IMR-90 (cell line): ENCODE results near the gene OAF. TPM values are rescaled to one million over a fixed set of nuclear protein-coding genes. Genes with fewer than 3 reads are reported as not detected.

Experiments used
- ATAC-seq: fragments of 200-7000 bp; cut with Tn5 transposase; 2 replicates; pipeline ENCODE4 v1.9.1; 2020; ENCODE audit warnings: low read depth, mild to moderate bottlenecking, moderate library complexity
- BruUV-seq: library from RNA; stranded (reverse); fragments of 400-500 nt; replicated peaks from 2 replicates; lab custom pipeline; 2021; lab: Mats Ljungman, UMichigan
- CTCF ChIA-PET: fragments of 300-600 bp; formaldehyde crosslinking; extraction: SDS; loops from one replicate; lab custom pipeline; 2021; ENCODE audit warnings: antibody characterized with exemption; lab: Yijun Ruan, JAX
- POLR2A ChIA-PET: fragments of 300-600 bp; sonication (Branson Sonifier 250); formaldehyde crosslinking; loops from one replicate; lab custom pipeline; 2022; ENCODE audit warnings: antibody characterized with exemption; ENCODE audit not compliant: unreplicated experiment; lab: Charles Lee
- DNase-seq: peaks from one replicate; pipeline ENCODE4 v3.0.0; 2013
- H2AFZ ChIP-seq: replicated peaks from 2 replicates; pipeline ENCODE3; 2013; ENCODE audit warnings: low read length, mild to moderate bottlenecking; ENCODE audit not compliant: poor library complexity
- H2AK5ac ChIP-seq: 2 replicates; pipeline ENCODE4 v1.6.1; 2013; ENCODE audit warnings: low read depth, low read length, inconsistent platforms
- H2AK9ac ChIP-seq: replicated peaks from 2 replicates; pipeline ENCODE3; 2013; ENCODE audit warnings: mild to moderate bottlenecking, low read depth, low read length, moderate library complexity; ENCODE audit not compliant: poor library complexity
- H2BK120ac ChIP-seq: 2 replicates; pipeline ENCODE4 v1.6.1; 2013; ENCODE audit warnings: low read depth, low read length, inconsistent platforms
- H2BK15ac ChIP-seq: 3 replicates; pipeline ENCODE4 v1.6.1; 2013; ENCODE audit warnings: low read depth, low read length, inconsistent platforms
- H2BK20ac ChIP-seq: 2 replicates; pipeline ENCODE4 v1.6.1; 2013; ENCODE audit warnings: low read depth, mild to moderate bottlenecking, inconsistent platforms, low read length, moderate library complexity
- H2BK5ac ChIP-seq: 2 replicates; pipeline ENCODE4 v1.6.1; 2013; ENCODE audit warnings: mild to moderate bottlenecking, low read depth, low read length, inconsistent platforms; ENCODE audit not compliant: poor library complexity, severe bottlenecking
- H3K14ac ChIP-seq: replicated peaks from 2 replicates; pipeline ENCODE4 v1.6.1; 2013; ENCODE audit warnings: low read depth, low read length, inconsistent platforms
- H3K18ac ChIP-seq: 2 replicates; pipeline ENCODE4 v1.6.1; 2013; ENCODE audit warnings: low read depth, low read length, control low read depth
- H3K23ac ChIP-seq: 2 replicates; pipeline ENCODE4 v1.6.1; 2013; ENCODE audit warnings: low read depth, low read length, inconsistent platforms
- H3K27ac ChIP-seq: 2 replicates; pipeline ENCODE4 v1.5.1; 2013; ENCODE audit warnings: mild to moderate bottlenecking, control low read depth, low read length; ENCODE audit not compliant: insufficient read depth
- H3K27me3 ChIP-seq: 2 replicates; pipeline ENCODE4 v1.6.1; 2013; ENCODE audit warnings: low read length; ENCODE audit not compliant: control insufficient read depth, insufficient read depth
- H3K36me3 ChIP-seq: 2 replicates; pipeline ENCODE4 v1.6.1; 2013; ENCODE audit warnings: low read length, mixed read lengths; ENCODE audit not compliant: control insufficient read depth, insufficient read depth
- H3K4ac ChIP-seq: 2 replicates; pipeline ENCODE4 v1.6.1; 2013; ENCODE audit warnings: low read depth, low read length, inconsistent platforms
- H3K4me1 ChIP-seq: 2 replicates; pipeline ENCODE4 v1.6.1; 2013; ENCODE audit warnings: low read length, mixed read lengths; ENCODE audit not compliant: control insufficient read depth, insufficient read depth
- H3K4me2 ChIP-seq: 2 replicates; pipeline ENCODE4 v1.6.1; 2013; ENCODE audit warnings: low read depth, mild to moderate bottlenecking, control low read depth, low read length, moderate library complexity
- H3K4me3 ChIP-seq: 2 replicates; pipeline ENCODE4 v1.5.1; 2013; ENCODE audit warnings: low read depth, mild to moderate bottlenecking, control low read depth, low read length, moderate library complexity; ENCODE audit not compliant: insufficient read depth
- H3K56ac ChIP-seq: 2 replicates; pipeline ENCODE4 v1.6.1; 2013; ENCODE audit warnings: low read length, inconsistent platforms; ENCODE audit not compliant: insufficient read depth; ENCODE audit errors: extremely low read depth
- H3K79me1 ChIP-seq, 2 experiments: 2 replicates each; pipeline ENCODE4 v1.6.1; 2013; ENCODE audit warnings: low read length in 2 of 2, inconsistent platforms in 1 of 2, low read depth in 1 of 2
- H3K9ac ChIP-seq: 2 replicates; pipeline ENCODE4 v1.6.1; 2013; ENCODE audit warnings: low read depth, low read length, control low read depth
- H3K9me1 ChIP-seq: 2 replicates; pipeline ENCODE4 v1.6.1; 2013; ENCODE audit warnings: low read length, inconsistent platforms; ENCODE audit not compliant: insufficient read depth
- H3K9me3 ChIP-seq: 2 replicates; pipeline ENCODE4 v1.6.1; 2013; ENCODE audit warnings: low read length; ENCODE audit not compliant: control insufficient read depth, insufficient read depth
- H4K20me1 ChIP-seq: 2 replicates; pipeline ENCODE4 v1.6.1; 2013; ENCODE audit warnings: low read length, inconsistent platforms; ENCODE audit not compliant: insufficient read depth
- H4K5ac ChIP-seq: 2 replicates; pipeline ENCODE4 v1.6.1; 2013; ENCODE audit warnings: mild to moderate bottlenecking, low read depth, low read length, control low read depth
- H4K8ac ChIP-seq, 2 experiments: 2 replicates each; pipeline ENCODE4 v1.6.1; 2013; ENCODE audit warnings: low read depth in 2 of 2, low read length in 2 of 2, control low read depth in 1 of 2, inconsistent platforms in 1 of 2
- H4K91ac ChIP-seq: 2 replicates; pipeline ENCODE4 v1.6.1; 2013; ENCODE audit warnings: low read depth, low read length, inconsistent platforms; ENCODE audit not compliant: insufficient read depth
- ELK1 ChIP-seq: fragments of 150-350 bp; IDR thresholded peaks from 2 replicates; pipeline ENCODE4 v1.6.1; 2016; ENCODE audit warnings: low read depth, mild to moderate bottlenecking, low read length, moderate library complexity, borderline replicate concordance
- RAD21 ChIP-seq: IDR thresholded peaks from 2 replicates; pipeline ENCODE4 v1.6.1; 2012; ENCODE audit warnings: low read length, improper control_type of control experiment
- RFX5 ChIP-seq: IDR thresholded peaks from 2 replicates; pipeline ENCODE4 v1.8.0; 2012; ENCODE audit warnings: low read depth, mild to moderate bottlenecking, low read length, moderate library complexity
- WGBS, 2 experiments: methylation state at CpG; one replicate each; pipeline versions ENCODE4 v1.1.5 to v1.1.7; 2013; ENCODE audit warnings: missing lambda C conversion rate in 2 of 2; ENCODE audit not compliant: insufficient read length in 1 of 2; ENCODE audit errors: extremely low coverage in 2 of 2; 5-methylcytosine and 5-hydroxymethylcytosine counted together
- dilution Hi-C: fragments of 300-500 bp; cut with HindIII; formaldehyde crosslinking; loops from one replicate; pipeline ENCODE4 v1.14.3; 2018; ENCODE audit warnings: low sequenced_read_pairs; ENCODE audit not compliant: unreplicated experiment
- in situ Hi-C: fragments of 300-500 bp; cut with MboI; formaldehyde crosslinking; loops from 3 replicates; pipeline ENCODE4 v1.14.3; 2019; ENCODE audit warnings: low sequenced_read_pairs, inconsistent platforms, mixed read lengths
- intact Hi-C: fragments of 100-400 bp; cut with micrococcal nuclease; formaldehyde crosslinking; loops from 2 replicates; pipeline ENCODE4 v1.10.0; 2022
- polyA plus RNA-seq, 3 experiments: library from polyadenylated mRNA; depleted of rRNA; stranded (reverse); fragments of >200 nt; gene quantifications; 2 replicates each; pipeline ENCODE4 v1.2.3, GENCODE V29; 2012; ENCODE audit warnings: low replicate concordance in 1 of 3
- total RNA-seq: library from RNA; depleted of rRNA; stranded (reverse); fragments of >200 nt; gene quantifications from 2 replicates; pipeline ENCODE4 v1.2.3, GENCODE V29; 2012

The OAF gene
- total and polyA plus RNA-seq, 2 of the 4 experiments (the other 2 are of a cell fraction), result 9.9 to 42.0 TPM

- ChIA-PET POLR2A (no interaction called here), CTCF (no interaction called here)
- H3K79me1 ChIP-seq, result no peaks in the 10 kb centered on the region
- H2BK15ac ChIP-seq, result no peak overlapping the region
- no peak overlapping the region for H2AK9ac ChIP-seq
- no peaks in the 10 kb centered on the region for H4K20me1 ChIP-seq
- H4K8ac ChIP-seq, result no peak overlapping the region
- H3K23ac ChIP-seq, result no peak overlapping the region
- no peak overlapping the region for H2BK120ac ChIP-seq
- dilution Hi-C loops, result no loop called here
- 0 out of 2 replicates have a peak, but pooled peaks cover 6% of the 10 kb centered on the region for H3K9me1 ChIP-seq
- H3K9me3 ChIP-seq, result no peaks in the 10 kb centered on the region
- H3K4ac ChIP-seq, result no peak overlapping the region
- H2AFZ ChIP-seq, result no peak overlapping the region
- no peak overlapping the region for H3K9ac ChIP-seq
- no CpG with 5 or more reads among the region's 4 CpGs for WGBS, 2 experiments
- intact Hi-C loops, result no loop called here
- BruUV-seq, result no TSS peak
- no peak overlapping the region for H4K91ac ChIP-seq
- H3K56ac ChIP-seq, result no peak overlapping the region
- no peak for TF ChIP-seq RFX5
- TF ChIP-seq RAD21, result no peak
- no peak for TF ChIP-seq ELK1
- H3K36me3 ChIP-seq, result no peaks in the 10 kb centered on the region
- no peak overlapping the region for H2AK5ac ChIP-seq
- H2BK5ac ChIP-seq, result no peak overlapping the region
- H2BK20ac ChIP-seq, result no peak overlapping the region
- H3K27me3 ChIP-seq, result peaks cover 46% of the 10 kb centered on the region
- H3K14ac ChIP-seq, result no peak overlapping the region
- ATAC-seq (no peak), DNase-seq (no peak)
- in situ Hi-C loops, result no loop called here
- H3K4me3 ChIP-seq, result no peak overlapping the region
- no peak overlapping the region for H3K18ac ChIP-seq
- peaks cover 11% of the 10 kb centered on the region for H3K4me1 ChIP-seq
- H4K5ac ChIP-seq, result no peak overlapping the region
- H3K27ac ChIP-seq, result no peak overlapping the region
- H3K4me2 ChIP-seq, result no peak overlapping the region
Observed at GRCh38 chr11:120191058-120191457, 19.8 kb upstream of the OAF start.
